Left lung (tissue), 10 donors: ENCODE data around the gene M1AP. TPM values are rescaled to one million over a fixed set of nuclear protein-coding genes. Genes with fewer than 3 reads are reported as not detected.
"Not testable (repeated sequence)": the region's sequence is repeated elsewhere in the genome, so short reads cannot be mapped to it uniquely, and the experiment has no call there.

Experiments
- ATAC-seq: fragments of 200-7000 bp; cut with Tn5 transposase; one replicate; pipeline ENCODE4 v1.9.1; 2020; ENCODE audit warnings: moderate library complexity
- DNase-seq, 4 donors: peaks; one replicate each; pipeline ENCODE4 v3.0.0-alpha.2; 2013 to 2020
- H3K27ac ChIP-seq, 2 donors: fragments of 200-600 bp; sonication (generic) in 1 of 2; one replicate each; pipeline versions ENCODE4 v1.5.0 to v1.8.0; 2020 to 2021
- H3K27me3 ChIP-seq, 2 donors: fragments of 200-600 bp; sonication (generic) in 1 of 2; one replicate each; pipeline versions ENCODE4 v1.5.0 to v1.8.0; 2020 to 2021
- H3K36me3 ChIP-seq, 2 donors: fragments of 200-600 bp; sonication (generic) in 1 of 2; one replicate each; pipeline versions ENCODE4 v1.5.0 to v1.8.0; 2020 to 2021
- H3K4me1 ChIP-seq, 2 donors: fragments of 200-600 bp; one replicate each; pipeline ENCODE4 v1.8.0; 2021
- H3K4me3 ChIP-seq, 2 donors: fragments of 200-600 bp; sonication (generic) in 1 of 2; one replicate each; pipeline versions ENCODE4 v1.5.0 to v1.8.0; 2020 to 2021; ENCODE audit warnings: mild to moderate bottlenecking in 1 of 2
- H3K9me3 ChIP-seq, 2 donors: fragments of 200-600 bp; sonication (generic) in 1 of 2; one replicate each; pipeline versions ENCODE4 v1.5.0 to v1.8.0; 2020 to 2021
- intact Hi-C, 2 donors: fragments of 100-400 bp; cut with DNase I; formaldehyde crosslinking; loops; one replicate each; pipeline versions ENCODE4 v1.11.2 to v1.14.2; 2022
- polyA plus RNA-seq, 6 donors: library from polyadenylated mRNA; unstranded; fragments of 120-200 nt; gene quantifications; one replicate each; pipeline ENCODE4 v1.2.1, GENCODE V29; 2013; ENCODE audit not compliant: insufficient read length in 6 of 6
- total RNA-seq, 2 donors: library from RNA; stranded (reverse); fragmentation: NEBNext Ultra II Directional; extraction: Animal tissue kit (Norgen Biotek cat#: 25700); gene quantifications; one replicate each; pipeline ENCODE4 v1.2.1, GENCODE V29; 2021
- TF ChIP-seq, protein P1 (sequence below), 2 donors: fragments of 200-600 bp; sonication (generic) in 1 of 2; IDR thresholded peaks; one replicate each; pipeline versions ENCODE4 v1.5.0 to v1.8.0; 2021; ENCODE audit warnings: antibody characterized with exemption in 2 of 2
- donor health status: DM: no; HTN: yes; CAD: no.
- donor health status: DM: no; HTN: no; CAD: no.

Gene M1AP
- total and polyA plus RNA-seq, 8 donors, result 0.14 to 1.1 (median 0.36) TPM

DNA sequence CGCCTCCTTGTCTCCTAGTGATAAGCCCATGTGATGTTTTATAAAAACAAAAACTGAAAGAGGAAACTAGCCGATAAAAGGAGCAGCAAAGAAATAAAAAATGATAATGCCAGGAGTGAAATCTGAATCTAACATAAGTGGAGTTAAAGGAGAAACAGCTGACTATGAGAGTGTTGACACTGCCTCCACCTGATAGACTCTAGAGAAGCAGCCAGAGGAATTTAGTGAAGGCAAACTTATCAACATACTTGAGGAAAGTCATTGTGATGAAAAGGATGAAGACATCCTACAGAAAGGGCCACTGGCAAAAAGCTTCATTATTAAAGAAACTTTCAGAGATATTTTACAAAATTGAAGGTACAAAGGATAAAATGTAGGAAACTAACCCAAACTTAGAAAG, 1.9 kb downstream of the M1AP start:
- no peak overlapping the region for H3K27ac ChIP-seq
- DNase-seq, result no peak
- TF ChIP-seq, protein P1, sequence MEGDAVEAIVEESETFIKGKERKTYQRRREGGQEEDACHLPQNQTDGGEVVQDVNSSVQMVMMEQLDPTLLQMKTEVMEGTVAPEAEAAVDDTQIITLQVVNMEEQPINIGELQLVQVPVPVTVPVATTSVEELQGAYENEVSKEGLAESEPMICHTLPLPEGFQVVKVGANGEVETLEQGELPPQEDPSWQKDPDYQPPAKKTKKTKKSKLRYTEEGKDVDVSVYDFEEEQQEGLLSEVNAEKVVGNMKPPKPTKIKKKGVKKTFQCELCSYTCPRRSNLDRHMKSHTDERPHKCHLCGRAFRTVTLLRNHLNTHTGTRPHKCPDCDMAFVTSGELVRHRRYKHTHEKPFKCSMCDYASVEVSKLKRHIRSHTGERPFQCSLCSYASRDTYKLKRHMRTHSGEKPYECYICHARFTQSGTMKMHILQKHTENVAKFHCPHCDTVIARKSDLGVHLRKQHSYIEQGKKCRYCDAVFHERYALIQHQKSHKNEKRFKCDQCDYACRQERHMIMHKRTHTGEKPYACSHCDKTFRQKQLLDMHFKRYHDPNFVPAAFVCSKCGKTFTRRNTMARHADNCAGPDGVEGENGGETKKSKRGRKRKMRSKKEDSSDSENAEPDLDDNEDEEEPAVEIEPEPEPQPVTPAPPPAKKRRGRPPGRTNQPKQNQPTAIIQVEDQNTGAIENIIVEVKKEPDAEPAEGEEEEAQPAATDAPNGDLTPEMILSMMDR (IDR thresholded peaks at IDR 0.05), result no peak
- peaks cover 0 to 5% of the 10 kb centered on the region in 2 donors for H3K4me1 ChIP-seq
- intact Hi-C loops, result no loop called here
- no peak overlapping the region for H3K4me3 ChIP-seq
- H3K9me3 ChIP-seq, result no peaks in the 10 kb centered on the region
- no peaks in the 10 kb centered on the region for H3K36me3 ChIP-seq
- H3K27me3 ChIP-seq, result peaks cover 5 to 38% of the 10 kb centered on the region in 2 donors
- peak; percentile 86 for ATAC-seq

DNA sequence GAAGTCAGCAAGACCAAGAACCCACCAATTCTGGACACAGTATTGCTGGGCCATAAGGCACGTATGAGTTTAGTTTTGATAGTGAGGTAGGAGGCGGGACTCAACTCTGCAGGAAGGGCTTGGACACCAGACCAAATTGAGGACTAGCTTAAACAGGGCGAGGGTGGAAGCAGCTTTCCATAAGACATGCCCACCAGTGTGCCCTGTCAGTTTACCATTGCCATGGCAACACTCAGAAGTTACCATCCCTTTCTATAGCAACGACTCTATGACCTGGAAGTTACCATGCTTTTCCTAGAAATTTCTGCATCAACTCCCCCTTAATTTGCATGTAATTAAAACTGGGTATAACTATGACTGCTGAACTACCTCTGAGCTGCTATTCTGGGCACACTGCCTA, 2.8 kb downstream of the M1AP start:
- peaks cover 5 to 38% of the 10 kb centered on the region in 2 donors for H3K27me3 ChIP-seq
- no peak for ATAC-seq
- H3K27ac ChIP-seq, result no peak overlapping the region
- no peak overlapping the region for H3K4me3 ChIP-seq
- no peaks in the 10 kb centered on the region for H3K9me3 ChIP-seq
- intact Hi-C loops, result no loop called here
- no peaks in the 10 kb centered on the region for H3K36me3 ChIP-seq
- no peak for DNase-seq
- H3K4me1 ChIP-seq, result peaks cover 0 to 5% of the 10 kb centered on the region in 2 donors
- TF ChIP-seq, protein P1 (IDR thresholded peaks at IDR 0.05), result no peak

GRCh38 chr2:74639550-74639949, 8.6 kb downstream of the M1AP start:
- ATAC-seq (no peak), DNase-seq (no peak)
- H3K9me3 ChIP-seq, result no peaks in the 10 kb centered on the region
- no peak overlapping the region for H3K4me3 ChIP-seq
- no peaks in the 10 kb centered on the region for H3K4me1 ChIP-seq
- H3K27ac ChIP-seq, result no peak overlapping the region
- H3K36me3 ChIP-seq, result no peaks in the 10 kb centered on the region
- intact Hi-C loops, result no loop called here
- H3K27me3 ChIP-seq, result peaks cover 0 to 6% of the 10 kb centered on the region in 2 donors
- TF ChIP-seq, protein P1 (IDR thresholded peaks at IDR 0.05), result no peak

DNA sequence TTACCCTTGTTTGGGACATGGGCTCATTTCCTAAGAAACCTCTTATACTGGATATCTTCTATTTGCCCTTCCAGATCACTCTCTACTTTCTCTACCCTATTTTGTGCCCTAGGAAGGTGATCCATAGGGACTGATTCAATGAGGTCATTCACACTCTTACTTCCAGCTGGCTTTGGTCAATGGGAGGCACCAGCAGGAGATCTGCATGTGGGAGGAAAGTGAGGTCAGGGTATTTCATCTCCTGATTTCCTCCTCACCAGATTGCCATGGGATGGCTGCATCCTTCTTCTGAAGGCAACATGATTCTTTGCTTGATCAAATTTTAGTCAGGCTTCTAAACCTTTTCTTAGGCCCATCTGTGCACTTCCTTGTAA, 15.2 kb downstream of the M1AP start:
- Histone ChIP-seq H3K4me1 (peaks cover 0 to 4% of the 10 kb centered on the region in 2 donors), H3K4me3 (no peak overlapping the region), H3K27ac (no peak overlapping the region), H3K27me3 (no peaks in the 10 kb centered on the region), H3K36me3 (no peaks in the 10 kb centered on the region), H3K9me3 (no peaks in the 10 kb centered on the region)
- ATAC-seq, result peak; percentile 19
- intact Hi-C loops, result no loop called here
- TF ChIP-seq, protein P1 (IDR thresholded peaks at IDR 0.05), result no peak
- DNase-seq, result no peak

DNA sequence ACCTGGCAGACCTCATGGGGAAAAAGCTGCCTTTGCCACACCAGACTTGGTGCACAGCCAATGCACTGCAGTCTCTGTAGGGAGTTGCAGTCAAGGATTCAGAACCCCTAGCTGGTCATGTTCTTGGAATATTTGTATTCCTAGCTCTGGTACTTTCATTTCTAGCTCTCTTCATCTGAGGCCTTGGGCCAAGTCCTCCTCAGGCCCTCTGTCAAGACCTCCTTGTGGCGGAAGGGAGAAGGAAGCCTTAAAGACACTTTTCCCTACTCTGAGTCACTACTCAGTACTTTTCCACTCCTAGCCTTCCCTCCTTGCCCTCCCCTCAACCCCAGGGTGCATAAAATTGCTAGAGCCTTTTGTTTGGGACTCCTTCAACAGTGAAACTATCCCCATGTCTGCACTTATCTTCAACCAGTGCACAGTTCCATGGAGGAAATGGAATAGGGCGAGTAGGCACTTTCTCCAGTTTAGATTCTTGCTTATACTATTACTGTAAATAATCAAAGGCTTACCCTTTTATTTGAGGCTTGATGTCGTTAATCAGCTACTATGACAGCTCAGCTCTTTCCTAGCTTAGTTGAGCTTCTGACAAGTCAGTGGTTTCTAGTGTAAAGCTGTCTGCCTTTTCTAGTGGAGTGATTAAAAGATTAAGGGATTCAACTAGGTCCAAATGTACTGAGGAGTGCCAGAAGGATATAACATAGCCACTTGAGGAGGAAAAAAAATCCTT, 15.8 kb downstream of the M1AP start:
- peaks cover 0 to 4% of the 10 kb centered on the region in 2 donors for H3K4me1 ChIP-seq
- H3K36me3 ChIP-seq, result no peaks in the 10 kb centered on the region
- DNase-seq (peak in 1 of 4 donors; percentile 55), ATAC-seq (peak; percentile 94)
- intact Hi-C loops, result no loop called here
- TF ChIP-seq, protein P1 (IDR thresholded peaks at IDR 0.05), result no peak
- H3K4me3 ChIP-seq, result no peak overlapping the region
- peak overlapping the region in 1 of 2 donors; percentile 40 for H3K27ac ChIP-seq
- no peaks in the 10 kb centered on the region for H3K9me3 ChIP-seq
- H3K27me3 ChIP-seq, result no peaks in the 10 kb centered on the region

GRCh38 chr2:74630454-74630853, 17.7 kb downstream of the M1AP start:
- H3K27me3 ChIP-seq, H3K27ac ChIP-seq, H3K36me3 ChIP-seq, DNase-seq, H3K9me3 ChIP-seq, H3K4me3 ChIP-seq, H3K4me1 ChIP-seq, ATAC-seq, intact Hi-C loops: not testable (repeated sequence)
